GM19324 (cell line): ENCODE data around the gene CCR3.

ENCODE experiments used
- ATAC-seq: cut with Tn5 transposase; IDR thresholded peaks from one replicate; pipeline ENCODE4 v1.9.1; 2021; ENCODE audit warnings: mild to moderate bottlenecking, moderate library complexity; ENCODE audit not compliant: unreplicated experiment, low FRiP score

CCR3 gene

GRCh38 chr3:46270474-46270873 is 28.2 kb downstream of the CCR3 start:
- ATAC-seq = no peak

GRCh38 chr3:46271209-46271745 is 29.0 kb downstream of the CCR3 start:
- ATAC-seq = no peak

GRCh38 chr3:46272028-46272451 is 29.8 kb downstream of the CCR3 start:
- ATAC-seq = no peak

GRCh38 chr3:46276497-46277099 is 34.3 kb downstream of the CCR3 start:
- no peak for ATAC-seq

GRCh38 chr3:46277476-46277875 is 35.2 kb downstream of the CCR3 start:
- ATAC-seq = no peak

- ATAC-seq = no peak
Observed at GRCh38 chr3:46278816-46279672, 36.8 kb downstream of the CCR3 start.

GRCh38 chr3:46280105-46280797 is 38.0 kb downstream of the CCR3 start:
- ATAC-seq = no peak

GRCh38 chr3:46281551-46281950 is 39.3 kb downstream of the CCR3 start:
- ATAC-seq = no peak

- no peak for ATAC-seq
Observed at GRCh38 chr3:46282041-46282440, 39.8 kb downstream of the CCR3 start.

- no peak for ATAC-seq
Observed at GRCh38 chr3:46282696-46283095, 40.4 kb downstream of the CCR3 start.

GRCh38 chr3:46283881-46284450 is 41.7 kb downstream of the CCR3 start:
- ATAC-seq = no peak

GRCh38 chr3:46284981-46285683 is 42.9 kb downstream of the CCR3 start:
- ATAC-seq = no peak

GRCh38 chr3:46285931-46286619 is 43.8 kb downstream of the CCR3 start:
- no peak for ATAC-seq

- no peak for ATAC-seq
Observed at GRCh38 chr3:46286947-46287565, 44.8 kb downstream of the CCR3 start.

GRCh38 chr3:46289551-46289950 is 47.3 kb downstream of the CCR3 start:
- ATAC-seq = no peak

GRCh38 chr3:46289966-46290365 is 47.7 kb downstream of the CCR3 start:
- ATAC-seq = no peak

GRCh38 chr3:46291046-46291445 is 48.8 kb downstream of the CCR3 start:
- no peak for ATAC-seq

- no peak for ATAC-seq
Observed at GRCh38 chr3:46293035-46293724, 50.9 kb downstream of the CCR3 start.
